Measurements from ENCODE around the gene EHD3.
"Not testable (repeated sequence)": the region's sequence is repeated elsewhere in the genome, so short reads cannot be mapped to it uniquely, and the experiment has no call there.

The EHD3 gene

GRCh38 chr2:31270822-31271231 lies 36.9 kb downstream of the EHD3 start:
- H3K9ac ChIP-seq (ENCODE audit: low read length) = no peak overlapping the region
- H3K36me3 ChIP-seq (ENCODE audit: control insufficient read depth, insufficient read depth, low read length) = peaks cover 10% of the 10 kb centered on the region
- peaks cover 28% of the 10 kb centered on the region for H3K4me1 ChIP-seq (ENCODE audit: control insufficient read depth, insufficient read depth, low read length)
- no peaks in the 10 kb centered on the region for H3K9me3 ChIP-seq (ENCODE audit: control insufficient read depth, insufficient read depth, low read depth, low read length)
- H3K27ac ChIP-seq (ENCODE audit: low read depth, low read length) = no peak overlapping the region
- H3K4me3 ChIP-seq (ENCODE audit: low read depth, low read length) = no peak overlapping the region
- no peaks in the 10 kb centered on the region for H3K27me3 ChIP-seq (ENCODE audit: control insufficient read depth, insufficient read depth, low read length)

GRCh38 chr2:31271851-31272267 lies 37.9 kb downstream of the EHD3 start:
- no peak overlapping the region for H3K4me3 ChIP-seq (ENCODE audit: low read depth, low read length)
- H3K4me1 ChIP-seq (ENCODE audit: control insufficient read depth, insufficient read depth, low read length) = peaks cover 28% of the 10 kb centered on the region
- no peaks in the 10 kb centered on the region for H3K27me3 ChIP-seq (ENCODE audit: control insufficient read depth, insufficient read depth, low read length)
- 0 out of 2 replicates have a peak, but pooled peaks cover under 1% of the 10 kb centered on the region for H3K36me3 ChIP-seq (ENCODE audit: control insufficient read depth, insufficient read depth, low read length)
- no peaks in the 10 kb centered on the region for H3K9me3 ChIP-seq (ENCODE audit: control insufficient read depth, insufficient read depth, low read depth, low read length)
- H3K27ac ChIP-seq (ENCODE audit: low read depth, low read length) = no peak overlapping the region
- H3K9ac ChIP-seq (ENCODE audit: low read length) = no peak overlapping the region

GRCh38 chr2:31274401-31275075 lies 40.6 kb downstream of the EHD3 start:
- H3K27ac ChIP-seq (ENCODE audit: low read depth, low read length) = no peak overlapping the region
- no peaks in the 10 kb centered on the region for H3K36me3 ChIP-seq (ENCODE audit: control insufficient read depth, insufficient read depth, low read length)
- peaks cover 18% of the 10 kb centered on the region for H3K4me1 ChIP-seq (ENCODE audit: control insufficient read depth, insufficient read depth, low read length)
- H3K27me3 ChIP-seq (ENCODE audit: control insufficient read depth, insufficient read depth, low read length) = no peaks in the 10 kb centered on the region
- H3K9me3 ChIP-seq (ENCODE audit: control insufficient read depth, insufficient read depth, low read depth, low read length) = no peaks in the 10 kb centered on the region
- H3K9ac ChIP-seq (ENCODE audit: low read length) = no peak overlapping the region
- H3K4me3 ChIP-seq (ENCODE audit: low read depth, low read length) = no peak overlapping the region

DNA sequence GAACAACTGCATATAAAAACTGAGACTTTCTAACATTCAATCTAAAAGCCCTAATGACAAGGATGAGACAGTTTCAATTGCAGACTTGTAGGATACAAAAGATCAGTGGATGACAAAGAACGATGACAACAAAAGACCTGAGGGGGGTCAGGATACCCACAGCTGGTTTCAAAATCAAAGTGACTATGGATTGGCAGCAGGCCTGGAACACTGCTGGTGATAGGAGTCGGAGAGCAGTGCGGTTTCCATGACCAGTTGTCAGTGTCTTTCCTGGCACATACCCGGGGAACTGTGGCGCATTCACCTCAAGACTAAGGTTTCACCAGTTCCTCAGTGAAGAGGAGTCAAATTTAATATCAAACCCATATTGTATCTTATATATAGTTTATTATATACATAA lies 42.0 kb downstream of the EHD3 start:
- no peak overlapping the region for H3K27ac ChIP-seq (ENCODE audit: low read depth, low read length)
- no peaks in the 10 kb centered on the region for H3K27me3 ChIP-seq (ENCODE audit: control insufficient read depth, insufficient read depth, low read length)
- no peak overlapping the region for H3K9ac ChIP-seq (ENCODE audit: low read length)
- no peaks in the 10 kb centered on the region for H3K9me3 ChIP-seq (ENCODE audit: control insufficient read depth, insufficient read depth, low read depth, low read length)
- no peaks in the 10 kb centered on the region for H3K36me3 ChIP-seq (ENCODE audit: control insufficient read depth, insufficient read depth, low read length)
- H3K4me3 ChIP-seq (ENCODE audit: low read depth, low read length) = no peak overlapping the region
- H3K4me1 ChIP-seq (ENCODE audit: control insufficient read depth, insufficient read depth, low read length) = peaks cover 6% of the 10 kb centered on the region; the same call in 1 of the 2 replicates

DNA sequence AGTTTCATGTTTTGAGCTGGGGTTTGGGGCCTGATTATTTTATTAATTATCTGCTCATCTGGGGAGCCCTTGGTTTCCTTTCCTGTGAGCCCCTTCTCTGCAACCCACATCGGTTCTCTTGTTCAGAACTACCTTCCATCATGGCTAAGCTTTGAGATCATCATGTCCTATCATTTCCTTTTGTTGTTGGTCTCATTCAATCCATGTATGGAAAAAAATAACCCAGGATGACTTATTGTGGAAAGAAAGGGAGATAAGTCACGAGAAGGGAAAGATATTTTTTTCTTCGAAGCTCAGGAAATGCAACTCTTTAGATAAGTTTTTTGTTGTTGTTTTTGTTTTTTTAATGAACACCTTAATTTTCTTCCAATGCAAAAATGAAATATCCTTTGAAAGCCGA lies 43.7 kb downstream of the EHD3 start:
- H3K9me3 ChIP-seq (ENCODE audit: control insufficient read depth, insufficient read depth, low read depth, low read length) = no peaks in the 10 kb centered on the region
- H3K4me1 ChIP-seq (ENCODE audit: control insufficient read depth, insufficient read depth, low read length) = no peaks in the 10 kb centered on the region
- H3K36me3 ChIP-seq (ENCODE audit: control insufficient read depth, insufficient read depth, low read length) = no peaks in the 10 kb centered on the region
- no peaks in the 10 kb centered on the region for H3K27me3 ChIP-seq (ENCODE audit: control insufficient read depth, insufficient read depth, low read length)
- no peak overlapping the region for H3K27ac ChIP-seq (ENCODE audit: low read depth, low read length)
- H3K9ac ChIP-seq (ENCODE audit: low read length) = no peak overlapping the region
- no peak overlapping the region for H3K4me3 ChIP-seq (ENCODE audit: low read depth, low read length)

GRCh38 chr2:31282634-31283033 lies 48.7 kb downstream of the EHD3 start:
- H3K27me3 ChIP-seq (ENCODE audit: control insufficient read depth, insufficient read depth, low read length) = no peaks in the 10 kb centered on the region
- H3K36me3 ChIP-seq (ENCODE audit: control insufficient read depth, insufficient read depth, low read length) = no peaks in the 10 kb centered on the region
- H3K27ac ChIP-seq (ENCODE audit: low read depth, low read length) = no peak overlapping the region
- peaks cover 5% of the 10 kb centered on the region; the same call in 1 of the 2 replicates for H3K4me1 ChIP-seq (ENCODE audit: control insufficient read depth, insufficient read depth, low read length)
- H3K9ac ChIP-seq (ENCODE audit: low read length) = no peak overlapping the region
- no peak overlapping the region for H3K4me3 ChIP-seq (ENCODE audit: low read depth, low read length)
- H3K9me3 ChIP-seq (ENCODE audit: control insufficient read depth, insufficient read depth, low read depth, low read length) = no peaks in the 10 kb centered on the region

DNA sequence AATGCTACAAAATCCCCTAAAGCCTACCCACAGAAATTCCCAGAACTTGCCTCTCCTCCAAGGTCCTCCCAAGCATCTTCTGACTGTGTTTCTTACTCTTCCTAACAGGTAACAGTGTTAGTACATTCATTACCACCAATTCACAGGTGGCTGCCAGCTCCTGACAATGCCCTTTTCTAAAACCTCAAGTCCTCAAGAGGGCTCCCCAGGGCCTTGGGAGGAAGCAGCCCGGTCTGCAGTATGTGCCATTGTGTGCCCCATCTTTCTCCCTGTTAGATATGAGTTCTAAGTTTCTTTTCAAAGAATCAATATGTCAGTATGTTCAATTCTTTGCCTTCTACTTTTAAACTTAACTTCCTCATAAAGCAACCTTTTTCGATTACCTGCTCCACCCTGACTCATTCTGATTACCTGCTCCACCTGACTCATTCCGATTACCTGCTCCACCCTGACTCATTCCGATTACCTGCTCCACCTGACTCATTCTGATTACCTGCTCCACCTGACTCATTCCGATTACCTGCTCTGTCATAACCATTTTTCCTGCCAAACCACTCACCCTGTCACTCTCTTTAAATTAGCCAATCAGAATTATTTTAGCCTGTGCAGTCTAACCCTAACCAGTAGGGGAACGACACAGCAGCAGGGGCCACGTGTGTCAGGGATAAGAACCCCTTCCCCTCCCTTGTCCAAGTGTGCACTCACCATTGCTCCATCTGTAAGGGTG lies 49.4 kb downstream of the EHD3 start:
- H3K4me3 ChIP-seq (ENCODE audit: low read depth, low read length) = not testable (repeated sequence)

GRCh38 chr2:31284107-31284506 lies 50.2 kb downstream of the EHD3 start:
- no peaks in the 10 kb centered on the region for H3K9me3 ChIP-seq (ENCODE audit: control insufficient read depth, insufficient read depth, low read depth, low read length)
- H3K4me3 ChIP-seq (ENCODE audit: low read depth, low read length) = no peak overlapping the region
- no peak overlapping the region for H3K27ac ChIP-seq (ENCODE audit: low read depth, low read length)
- no peaks in the 10 kb centered on the region for H3K36me3 ChIP-seq (ENCODE audit: control insufficient read depth, insufficient read depth, low read length)
- no peaks in the 10 kb centered on the region for H3K27me3 ChIP-seq (ENCODE audit: control insufficient read depth, insufficient read depth, low read length)
- H3K9ac ChIP-seq (ENCODE audit: low read length) = no peak overlapping the region
- H3K4me1 ChIP-seq (ENCODE audit: control insufficient read depth, insufficient read depth, low read length) = peaks cover 12% of the 10 kb centered on the region; the same call in 1 of the 2 replicates

More for the DNA sequence above, 49.4 kb downstream of the EHD3 start:
- not testable (repeated sequence) for H3K36me3 ChIP-seq (ENCODE audit: control insufficient read depth, insufficient read depth, low read length); H3K9me3 ChIP-seq (ENCODE audit: control insufficient read depth, insufficient read depth, low read depth, low read length); H3K27me3 ChIP-seq (ENCODE audit: control insufficient read depth, insufficient read depth, low read length); H3K27ac ChIP-seq (ENCODE audit: low read depth, low read length); H3K9ac ChIP-seq (ENCODE audit: low read length)
- H3K4me1 ChIP-seq (ENCODE audit: control insufficient read depth, insufficient read depth, low read length) = peaks cover 12% of the 10 kb centered on the region; the same call in 1 of the 2 replicates

- Histone ChIP-seq H3K27ac (ENCODE audit: low read depth, low read length) (no peak overlapping the region), H3K36me3 (ENCODE audit: control insufficient read depth, insufficient read depth, low read length) (no peaks in the 10 kb centered on the region), H3K9me3 (ENCODE audit: control insufficient read depth, insufficient read depth, low read depth, low read length) (no peaks in the 10 kb centered on the region)
Observed at GRCh38 chr2:31286230-31286629, 52.3 kb downstream of the EHD3 start.

GRCh38 chr2:31286961-31287550 lies 53.1 kb downstream of the EHD3 start:
- H3K4me1 ChIP-seq (ENCODE audit: control insufficient read depth, insufficient read depth, low read length) = peaks cover 12% of the 10 kb centered on the region; the same call in 1 of the 2 replicates
- no peaks in the 10 kb centered on the region for H3K9me3 ChIP-seq (ENCODE audit: control insufficient read depth, insufficient read depth, low read depth, low read length)
- H3K36me3 ChIP-seq (ENCODE audit: control insufficient read depth, insufficient read depth, low read length) = no peaks in the 10 kb centered on the region
- no peak overlapping the region for H3K27ac ChIP-seq (ENCODE audit: low read depth, low read length)
- no peak overlapping the region for H3K9ac ChIP-seq (ENCODE audit: low read length)
- no peak overlapping the region for H3K4me3 ChIP-seq (ENCODE audit: low read depth, low read length)
- no peaks in the 10 kb centered on the region for H3K27me3 ChIP-seq (ENCODE audit: control insufficient read depth, insufficient read depth, low read length)

More at GRCh38 chr2:31286230-31286629, 52.3 kb downstream of the EHD3 start:
- Histone ChIP-seq H3K4me3 (ENCODE audit: low read depth, low read length) (no peak overlapping the region), H3K4me1 (ENCODE audit: control insufficient read depth, insufficient read depth, low read length) (peaks cover 12% of the 10 kb centered on the region; the same call in 1 of the 2 replicates), H3K9ac (ENCODE audit: low read length) (no peak overlapping the region), H3K27me3 (ENCODE audit: control insufficient read depth, insufficient read depth, low read length) (no peaks in the 10 kb centered on the region)

- H3K27me3 ChIP-seq (ENCODE audit: control insufficient read depth, insufficient read depth, low read length) = no peaks in the 10 kb centered on the region
- peaks cover 12% of the 10 kb centered on the region; the same call in 1 of the 2 replicates for H3K4me1 ChIP-seq (ENCODE audit: control insufficient read depth, insufficient read depth, low read length)
- no peak overlapping the region for H3K9ac ChIP-seq (ENCODE audit: low read length)
- no peak overlapping the region for H3K4me3 ChIP-seq (ENCODE audit: low read depth, low read length)
- H3K27ac ChIP-seq (ENCODE audit: low read depth, low read length) = no peak overlapping the region
- H3K36me3 ChIP-seq (ENCODE audit: control insufficient read depth, insufficient read depth, low read length) = no peaks in the 10 kb centered on the region
- no peaks in the 10 kb centered on the region for H3K9me3 ChIP-seq (ENCODE audit: control insufficient read depth, insufficient read depth, low read depth, low read length)
Observed at GRCh38 chr2:31287654-31288053, 53.7 kb downstream of the EHD3 start.

Data from HUES6 (cell line).